WERI-Rb-1 (cell line): ENCODE data around the gene OR13H1.
"Not testable (repeated sequence)": the region's sequence is repeated elsewhere in the genome, so short reads cannot be mapped to it uniquely, and the experiment has no call there.

Source experiments
- DNase-seq: peaks from one replicate; pipeline ENCODE4 v3.0.0-alpha.2; 2020
- H3K27ac ChIP-seq: fragments of 250-450 bp; sonication (Bioruptor Pico); 2 replicates; pipeline ENCODE4 v1.5.1; 2020; ENCODE audit warnings: mild to moderate bottlenecking, moderate library complexity
- H3K27me3 ChIP-seq: fragments of 250-450 bp; sonication (Bioruptor Pico); 2 replicates; pipeline ENCODE4 v1.5.1; 2021; ENCODE audit warnings: mild to moderate bottlenecking, low read depth, moderate library complexity; ENCODE audit not compliant: insufficient read depth, severe bottlenecking
- H3K36me3 ChIP-seq: fragments of 250-450 bp; sonication (Bioruptor Pico); 2 replicates; pipeline ENCODE4 v1.5.1; 2020; ENCODE audit warnings: mild to moderate bottlenecking, moderate library complexity
- H3K4me3 ChIP-seq: 2 replicates; pipeline ENCODE4 v1.5.1; 2011; ENCODE audit warnings: low read depth, mild to moderate bottlenecking, control low read depth, low read length
- H3K9me3 ChIP-seq: fragments of 250-450 bp; sonication (Bioruptor Pico); 2 replicates; pipeline ENCODE4 v1.5.1; 2021; ENCODE audit warnings: mild to moderate bottlenecking, moderate library complexity; ENCODE audit not compliant: severe bottlenecking
- TF ChIP-seq, protein P1 (sequence below): IDR thresholded peaks from 2 replicates; pipeline ENCODE4 v1.5.1; 2011; ENCODE audit warnings: low read depth, mild to moderate bottlenecking, control low read depth, inconsistent platforms, low read length

OR13H1 gene

GRCh38 chrX:131577413-131577812 lies 33.5 kb downstream of the OR13H1 start:
- Histone ChIP-seq H3K4me3 (no peak overlapping the region), H3K27ac (no peak overlapping the region), H3K9me3 (no peaks in the 10 kb centered on the region), H3K36me3 (no peaks in the 10 kb centered on the region), H3K27me3 (peaks cover 18% of the 10 kb centered on the region)
- no peak for DNase-seq
- TF ChIP-seq, protein P1, sequence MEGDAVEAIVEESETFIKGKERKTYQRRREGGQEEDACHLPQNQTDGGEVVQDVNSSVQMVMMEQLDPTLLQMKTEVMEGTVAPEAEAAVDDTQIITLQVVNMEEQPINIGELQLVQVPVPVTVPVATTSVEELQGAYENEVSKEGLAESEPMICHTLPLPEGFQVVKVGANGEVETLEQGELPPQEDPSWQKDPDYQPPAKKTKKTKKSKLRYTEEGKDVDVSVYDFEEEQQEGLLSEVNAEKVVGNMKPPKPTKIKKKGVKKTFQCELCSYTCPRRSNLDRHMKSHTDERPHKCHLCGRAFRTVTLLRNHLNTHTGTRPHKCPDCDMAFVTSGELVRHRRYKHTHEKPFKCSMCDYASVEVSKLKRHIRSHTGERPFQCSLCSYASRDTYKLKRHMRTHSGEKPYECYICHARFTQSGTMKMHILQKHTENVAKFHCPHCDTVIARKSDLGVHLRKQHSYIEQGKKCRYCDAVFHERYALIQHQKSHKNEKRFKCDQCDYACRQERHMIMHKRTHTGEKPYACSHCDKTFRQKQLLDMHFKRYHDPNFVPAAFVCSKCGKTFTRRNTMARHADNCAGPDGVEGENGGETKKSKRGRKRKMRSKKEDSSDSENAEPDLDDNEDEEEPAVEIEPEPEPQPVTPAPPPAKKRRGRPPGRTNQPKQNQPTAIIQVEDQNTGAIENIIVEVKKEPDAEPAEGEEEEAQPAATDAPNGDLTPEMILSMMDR = no peak

DNA sequence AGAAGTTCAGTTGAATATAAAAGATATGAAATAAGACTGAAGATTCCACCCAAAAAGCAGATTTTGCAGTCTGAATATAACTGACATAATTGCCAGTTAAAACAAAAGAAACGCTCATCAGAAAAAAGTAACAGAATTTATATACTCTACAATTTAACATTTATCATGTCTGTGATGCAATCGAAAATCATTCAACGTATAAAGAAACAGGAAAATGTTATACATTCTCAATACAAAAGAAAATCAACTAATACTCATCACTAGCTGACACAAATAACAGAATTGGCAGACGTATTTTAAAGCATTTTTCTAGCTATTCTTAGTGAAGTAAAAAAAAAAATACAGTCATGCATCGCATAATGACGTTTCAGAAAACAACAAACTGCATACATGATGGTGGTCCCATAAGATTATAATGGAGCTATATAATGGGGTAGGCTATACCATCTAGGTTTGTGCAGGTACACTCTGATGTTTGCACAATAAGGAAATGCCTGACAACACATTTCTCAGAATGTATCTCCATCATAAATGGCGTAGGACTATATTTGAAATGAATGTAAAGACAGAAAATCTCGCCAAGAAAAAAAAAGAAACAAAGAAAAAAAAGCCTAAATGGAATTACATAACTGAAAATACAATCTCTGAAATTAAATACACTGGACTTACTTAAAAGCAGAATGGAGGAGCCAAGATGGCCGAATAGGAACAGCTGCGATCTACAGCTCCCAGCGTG lies 34.3 kb downstream of the OR13H1 start:
- Histone ChIP-seq H3K9me3 (no peaks in the 10 kb centered on the region), H3K4me3 (no peak overlapping the region), H3K27me3 (peaks cover 17% of the 10 kb centered on the region), H3K27ac (no peak overlapping the region), H3K36me3 (no peaks in the 10 kb centered on the region)
- DNase-seq = no peak
- TF ChIP-seq, protein P1 = no peak

DNA sequence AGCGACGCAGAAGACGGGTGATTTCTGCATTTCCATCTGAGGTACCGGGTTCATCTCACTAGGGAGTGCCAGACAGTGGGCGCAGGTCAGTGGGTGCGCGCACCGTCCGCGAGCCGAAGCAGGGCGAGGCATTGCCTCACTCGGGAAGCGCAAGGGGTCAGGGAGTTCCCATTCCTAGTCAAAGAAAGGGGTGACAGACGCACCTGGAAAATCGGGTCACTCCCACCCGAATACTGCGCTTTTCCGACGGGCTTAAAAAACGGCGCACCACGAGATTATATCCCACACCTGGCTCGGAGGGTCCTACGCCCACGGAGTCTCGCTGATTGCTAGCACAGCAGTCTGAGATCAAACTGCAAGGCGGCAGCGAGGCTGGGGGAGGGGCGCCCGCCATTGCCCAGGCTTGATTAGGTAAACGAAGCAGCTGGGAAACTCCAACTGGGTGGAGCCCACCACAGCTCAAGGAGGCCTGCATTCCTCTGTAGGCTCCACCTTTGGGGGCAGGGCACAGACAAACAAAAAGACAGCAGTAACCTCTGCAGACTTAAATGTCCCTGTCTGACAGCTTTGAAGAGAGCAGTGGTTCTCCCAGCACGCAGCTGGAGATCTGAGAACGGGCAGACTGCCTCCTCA lies 35.0 kb downstream of the OR13H1 start:
- not testable (repeated sequence) for H3K36me3 ChIP-seq, H3K4me3 ChIP-seq, DNase-seq, H3K27ac ChIP-seq, H3K9me3 ChIP-seq
- peaks cover 17% of the 10 kb centered on the region for H3K27me3 ChIP-seq

DNA sequence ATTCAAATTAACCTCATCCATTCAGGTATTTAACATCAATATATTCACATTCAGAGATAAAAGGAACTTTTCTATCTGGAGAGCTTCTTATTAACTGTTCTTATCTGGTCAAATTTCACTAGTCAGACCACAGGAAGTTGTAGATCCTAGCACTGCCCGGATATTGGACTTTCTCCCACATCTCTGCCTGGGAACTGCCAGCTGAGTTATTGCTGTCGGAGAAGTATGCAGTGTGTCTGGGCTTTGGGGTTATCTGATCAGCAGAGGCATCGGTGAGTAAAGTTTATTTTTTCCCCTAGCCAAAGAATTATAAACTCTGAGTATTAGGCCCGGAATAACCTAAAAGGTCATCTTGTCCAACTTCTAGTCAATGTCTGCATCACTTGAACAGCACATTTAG lies 45.1 kb downstream of the OR13H1 start:
- H3K27ac ChIP-seq = no peak overlapping the region
- no peaks in the 10 kb centered on the region for H3K36me3 ChIP-seq
- H3K4me3 ChIP-seq = no peak overlapping the region
- H3K27me3 ChIP-seq = peaks cover 41% of the 10 kb centered on the region
- TF ChIP-seq, protein P1 = no peak
- DNase-seq = no peak
- H3K9me3 ChIP-seq = no peaks in the 10 kb centered on the region
